ENCODE measurements around the gene KCNN3.

DNA sequence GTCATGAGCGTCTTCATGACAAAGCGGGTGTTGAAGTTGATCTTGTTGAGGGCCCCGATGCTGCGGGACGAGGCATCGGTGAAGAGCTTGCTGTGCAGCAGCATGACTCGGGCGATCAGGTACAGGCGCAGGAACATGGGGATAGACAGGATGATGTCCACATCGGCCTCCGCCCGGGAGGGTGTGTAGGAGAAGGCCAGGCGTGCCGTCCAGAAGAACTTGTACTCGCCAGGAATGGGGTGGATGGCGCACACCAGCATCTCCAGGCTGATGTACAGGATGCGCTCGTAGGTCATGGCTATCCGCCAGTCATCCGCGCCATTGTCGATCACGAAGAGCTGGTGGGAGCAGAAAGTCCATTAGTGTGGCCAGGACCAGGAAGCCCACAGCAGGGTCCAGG lies 98.0 kb downstream of the KCNN3 start:
- TF ChIP-seq POLR2A (IDR thresholded peaks at IDR 0.05) (no peak), CTCF (IDR thresholded peaks at IDR 0.05) (no peak)
